Activated CD4-positive, alpha-beta T cell treated with anti-CD3 and anti-CD28 coated beads, Interleukin-2, amount 50 U/mL, for 1 hour (primary cell): ENCODE data around the gene PSMC5.
"Not testable (repeated sequence)": the region's sequence is repeated elsewhere in the genome, so short reads cannot be mapped to it uniquely, and the experiment has no call there.

Experiments
- DNase-seq: peaks from one replicate; pipeline ENCODE4 v3.0.0-alpha.2; 2020

PSMC5 gene

DNA sequence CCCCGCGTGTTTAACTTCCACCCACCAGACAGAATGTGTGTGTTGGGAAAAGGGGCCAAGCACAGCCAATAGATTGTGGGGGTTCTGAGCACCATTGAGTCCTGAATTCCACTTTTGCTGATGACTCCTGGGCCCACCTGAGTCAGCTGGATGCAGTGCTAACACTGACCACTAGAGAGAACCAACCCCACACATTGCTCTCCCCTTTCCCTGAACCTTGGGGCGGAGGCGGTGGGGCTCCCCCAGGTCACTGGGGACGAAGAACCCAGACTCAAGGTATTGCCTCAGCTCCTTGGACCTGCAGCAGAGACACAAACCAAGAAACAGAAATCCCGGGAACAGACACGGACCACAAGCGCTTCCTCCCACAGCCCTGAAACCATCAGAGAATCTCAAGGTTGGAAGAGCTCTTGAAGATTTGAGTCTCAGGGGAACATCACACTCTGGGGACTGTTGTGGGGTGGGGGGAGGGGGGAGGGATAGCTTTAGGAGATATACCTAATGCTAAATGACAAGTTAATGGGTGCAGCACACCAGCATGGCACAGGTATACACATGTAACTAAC is 46.9 kb downstream of the PSMC5 start:
- DNase-seq = not testable (repeated sequence)

DNA sequence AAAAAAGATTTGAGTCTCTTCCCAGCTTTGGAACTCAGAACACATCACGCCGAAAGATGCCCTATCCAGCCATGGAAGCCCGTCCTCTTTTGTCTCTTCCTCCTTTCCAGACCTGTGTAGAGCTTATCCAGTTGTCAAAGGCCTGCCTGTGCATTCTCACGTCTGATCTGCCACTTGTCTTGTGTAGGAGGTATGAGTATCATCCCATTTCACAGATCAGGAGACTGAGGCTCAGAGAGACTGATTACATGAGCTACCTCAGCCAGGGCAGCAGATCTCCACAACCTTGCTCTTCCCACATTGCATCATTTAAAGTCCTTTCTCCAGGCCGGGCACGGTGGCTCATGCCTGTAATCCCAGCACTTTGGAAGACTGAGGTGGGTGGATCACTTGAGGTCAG is 47.5 kb downstream of the PSMC5 start:
- not testable (repeated sequence) for DNase-seq

DNA sequence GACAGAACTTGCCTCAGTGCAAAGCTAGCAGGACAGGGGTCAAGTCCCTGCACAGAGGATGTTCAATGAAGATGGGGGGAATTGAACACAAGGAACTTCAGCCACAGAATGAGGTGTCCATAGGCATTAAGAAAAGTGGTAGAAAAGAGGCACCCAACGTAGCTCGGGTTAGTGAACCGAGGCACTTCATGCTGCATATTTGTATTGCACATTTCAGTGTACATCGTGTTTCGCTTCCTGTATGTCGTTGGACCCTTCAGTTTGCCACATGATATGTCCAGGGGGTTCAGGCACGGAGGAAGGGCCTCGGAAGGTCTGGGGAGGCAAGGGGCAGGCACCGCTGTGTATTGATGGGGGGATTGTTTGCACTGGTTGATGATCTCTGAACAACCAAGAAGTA is 51.2 kb downstream of the PSMC5 start:
- DNase-seq = not testable (repeated sequence)

DNA sequence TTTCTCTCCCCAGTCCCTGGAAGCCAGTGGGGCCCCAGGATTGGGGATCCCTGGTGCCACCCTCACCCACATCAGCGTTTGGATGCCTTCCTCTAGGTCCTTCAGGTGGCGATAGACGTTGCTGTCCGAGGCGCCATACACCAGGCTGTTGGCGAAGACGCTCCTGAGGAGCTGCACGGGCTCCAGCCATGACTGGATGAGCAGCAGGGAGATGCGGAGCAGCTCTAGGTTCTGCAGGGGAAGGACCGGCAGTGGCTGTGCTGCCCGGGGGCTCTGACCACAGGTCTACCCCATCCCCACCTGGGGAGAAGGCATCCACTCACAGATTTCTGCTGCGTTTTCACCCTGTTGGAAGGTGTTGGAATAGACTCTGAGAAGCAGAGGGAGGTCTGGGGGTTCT is 53.5 kb downstream of the PSMC5 start:
- no peak for DNase-seq

DNA sequence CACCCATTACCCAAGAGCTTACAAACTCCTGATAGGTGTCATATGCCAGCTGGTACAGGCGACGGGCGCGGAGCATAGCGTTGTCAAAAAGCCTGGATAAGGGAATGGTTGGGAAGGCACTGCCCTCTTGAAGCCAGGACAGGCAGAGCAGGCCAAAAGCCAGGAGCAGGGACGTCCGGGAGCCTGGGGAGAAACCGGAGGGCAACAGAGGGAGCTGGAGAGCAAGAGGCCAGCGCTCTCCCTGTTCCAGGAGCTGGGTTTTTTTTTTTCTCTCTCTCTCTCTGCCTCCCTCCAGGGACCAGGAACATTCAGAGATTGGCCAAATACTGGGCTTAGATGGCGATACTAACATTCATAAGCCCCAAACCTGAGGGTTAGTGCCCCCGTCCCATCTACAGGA is 54.1 kb downstream of the PSMC5 start:
- DNase-seq = not testable (repeated sequence)
